Panc1 (cell line): Measurements from ENCODE around the gene LANCL2. TPM values are rescaled to one million over a fixed set of nuclear protein-coding genes. Genes with fewer than 3 reads are reported as not detected.
"Not testable (repeated sequence)": the region's sequence is repeated elsewhere in the genome, so short reads cannot be mapped to it uniquely, and the experiment has no call there.

Source experiments
- ATAC-seq: fragments of 200-7000 bp; cut with Tn5 transposase; 2 replicates; pipeline ENCODE4 v1.9.1; 2020; ENCODE audit warnings: mild to moderate bottlenecking, moderate library complexity
- BruUV-seq: library from RNA; stranded (reverse); fragments of 400-500 nt; replicated peaks from 2 replicates; lab custom pipeline; 2021; lab: Mats Ljungman, UMichigan
- CTCF ChIA-PET: fragments of 300-600 bp; sonication (Branson Sonifier 250); formaldehyde crosslinking; loops from one replicate; lab custom pipeline; 2022; ENCODE audit warnings: antibody characterized with exemption; lab: Charles Lee
- POLR2A ChIA-PET: fragments of 300-600 bp; sonication (Branson Sonifier 250); formaldehyde crosslinking; loops from one replicate; lab custom pipeline; 2022; ENCODE audit warnings: antibody characterized with exemption; lab: Charles Lee
- DNase-seq: peaks from one replicate; pipeline ENCODE4 v3.0.0-alpha.2; 2010; ENCODE audit warnings: low read depth, low spot score
- H3K27ac ChIP-seq: 2 replicates; pipeline ENCODE4 v1.5.1; 2011; ENCODE audit warnings: mild to moderate bottlenecking, low read length, inconsistent platforms
- H3K27me3 ChIP-seq: fragments of 200-500 bp; sonication (Bioruptor generic); 2 replicates; pipeline ENCODE4 v1.6.0; 2014; ENCODE audit warnings: low read length, inconsistent platforms; ENCODE audit not compliant: control insufficient read depth, insufficient read depth
- H3K36me3 ChIP-seq: fragments of 200-500 bp; sonication (Bioruptor generic); 2 replicates; pipeline ENCODE4 v1.5.1; 2014; ENCODE audit warnings: inconsistent platforms, mild to moderate bottlenecking, low read length, moderate library complexity; ENCODE audit not compliant: control insufficient read depth, insufficient read depth
- H3K4me1 ChIP-seq: 2 replicates; pipeline ENCODE4 v1.5.1; 2011; ENCODE audit warnings: inconsistent platforms, mild to moderate bottlenecking, low read length, moderate library complexity; ENCODE audit not compliant: control insufficient read depth, insufficient read depth
- H3K4me3 ChIP-seq, 2 experiments: 2 replicates each; pipeline ENCODE4 v1.5.1; 2011 to 2012; ENCODE audit warnings: low read depth in 2 of 2, low read length in 2 of 2, mild to moderate bottlenecking in 2 of 2, inconsistent platforms in 1 of 2, moderate library complexity in 1 of 2
- H3K9me3 ChIP-seq: fragments of 200-500 bp; sonication (Bioruptor generic); 2 replicates; pipeline ENCODE4 v1.5.1; 2014; ENCODE audit warnings: low read depth, mild to moderate bottlenecking, inconsistent platforms, low read length, moderate library complexity; ENCODE audit not compliant: control insufficient read depth, insufficient read depth
- POLR2AphosphoS5 ChIP-seq: IDR thresholded peaks from 2 replicates; pipeline ENCODE4 v1.6.1; 2012; ENCODE audit warnings: mild to moderate bottlenecking, low read depth, low read length, moderate library complexity
- SIN3A ChIP-seq: IDR thresholded peaks from 2 replicates; pipeline ENCODE4 v1.6.1; 2012; ENCODE audit warnings: low read depth, mild to moderate bottlenecking, low read length, moderate library complexity, borderline replicate concordance; ENCODE audit not compliant: insufficient read depth
- TCF7L2 ChIP-seq: IDR thresholded peaks from 2 replicates; pipeline ENCODE4 v1.6.1; 2011; ENCODE audit warnings: mild to moderate bottlenecking, low read depth, low read length, inconsistent platforms
- in situ Hi-C: cut with HindIII; loops from 2 replicates; pipeline ENCODE4 v1.10.0; 2016; ENCODE audit warnings: low sequenced_read_pairs, low pct_unique_long_range_greater_than_20kb
- intact Hi-C: fragments of 100-400 bp; cut with micrococcal nuclease; formaldehyde crosslinking; loops from one replicate; pipeline ENCODE4 v1.10.0; 2022; ENCODE audit not compliant: unreplicated experiment
- total RNA-seq: library from RNA; stranded (reverse); gene quantifications from one replicate; pipeline ENCODE4 v1.2.1, GENCODE V29; 2021; ENCODE audit not compliant: unreplicated experiment
- TF ChIP-seq, protein P1 (sequence below), 2 experiments: IDR thresholded peaks; 2 replicates each; pipeline ENCODE4 v1.6.1; 2011 to 2012; ENCODE audit warnings: low read depth in 2 of 2, control low read depth in 1 of 2, low read length in 1 of 2, mild to moderate bottlenecking in 1 of 2, moderate library complexity in 1 of 2; ENCODE audit not compliant: insufficient read depth in 1 of 2
- TF ChIP-seq, protein P2 (sequence below): fragments of 450-650 bp; IDR thresholded peaks from 2 replicates; pipeline ENCODE4 v1.5.1; 2017; ENCODE audit warnings: mild to moderate bottlenecking

The LANCL2 gene
- total RNA-seq, 1 experiment from 2014 or later, result 30.6 TPM

DNA sequence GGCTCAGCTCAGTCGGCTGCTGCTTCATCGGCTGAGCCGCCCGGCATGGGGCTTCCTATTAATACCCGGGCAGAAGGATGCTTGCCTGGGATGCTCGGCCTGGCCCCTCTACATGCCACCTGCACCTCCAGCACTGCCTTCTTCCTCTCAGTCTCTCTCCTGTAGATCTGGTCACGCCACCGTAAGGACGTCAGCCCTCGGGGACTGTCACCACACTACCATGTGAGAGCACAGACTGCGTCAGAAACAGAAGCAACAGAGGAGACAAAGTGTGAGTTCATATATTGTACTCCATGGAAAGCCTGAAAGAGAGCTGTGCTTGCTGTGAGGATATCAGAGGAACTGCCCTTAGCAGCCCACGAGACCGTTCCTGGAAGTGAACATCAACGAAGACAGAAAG is 107.3 kb downstream of the LANCL2 start:
- CTCF ChIA-PET, H3K27me3 ChIP-seq, intact Hi-C loops, in situ Hi-C loops, H3K4me3 ChIP-seq, DNase-seq, POLR2A ChIA-PET, H3K27ac ChIP-seq, H3K9me3 ChIP-seq, H3K36me3 ChIP-seq, BruUV-seq, ATAC-seq, H3K4me1 ChIP-seq: not testable (repeated sequence)

DNA sequence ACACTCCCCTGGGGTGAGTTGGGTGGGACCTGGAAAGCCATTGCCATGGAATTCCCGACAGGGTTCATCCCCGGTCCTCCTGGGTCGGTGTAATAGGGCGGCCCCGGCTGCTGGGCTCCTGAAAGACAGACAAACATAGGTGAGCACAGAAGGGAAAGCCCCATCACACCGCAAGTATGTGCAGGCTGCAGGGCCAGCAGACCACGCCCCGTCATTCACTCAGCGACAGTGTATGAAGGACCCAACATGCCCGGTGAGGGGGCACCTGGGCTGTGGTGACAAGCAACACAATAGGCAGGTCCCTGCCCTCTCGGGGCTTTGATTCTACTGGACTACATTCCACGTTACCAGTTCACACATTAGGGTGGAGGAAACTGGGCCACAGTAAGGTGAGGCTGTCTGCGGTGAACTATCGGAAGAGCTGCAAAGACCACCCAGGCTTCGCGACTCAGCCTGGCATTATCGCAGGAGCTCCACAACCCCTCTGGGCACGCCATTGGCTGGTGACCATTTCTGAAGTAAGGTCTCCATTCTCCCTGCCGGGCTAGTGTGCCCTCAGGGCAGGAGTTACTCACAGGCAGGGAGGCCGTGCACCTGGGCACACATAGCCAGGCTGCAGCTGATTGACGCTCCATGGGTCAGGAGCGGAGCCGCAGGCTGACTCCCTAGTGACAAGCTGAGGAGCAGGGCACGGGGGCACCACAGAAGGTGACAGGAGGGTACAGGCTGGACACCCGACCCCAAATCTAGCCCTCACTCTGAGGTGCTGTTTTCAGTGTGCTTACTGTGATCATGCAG is 108.0 kb downstream of the LANCL2 start:
- TF ChIP-seq POLR2AphosphoS5 (no peak), TCF7L2 (no peak), SIN3A (no peak)
- TF ChIP-seq, protein P1, sequence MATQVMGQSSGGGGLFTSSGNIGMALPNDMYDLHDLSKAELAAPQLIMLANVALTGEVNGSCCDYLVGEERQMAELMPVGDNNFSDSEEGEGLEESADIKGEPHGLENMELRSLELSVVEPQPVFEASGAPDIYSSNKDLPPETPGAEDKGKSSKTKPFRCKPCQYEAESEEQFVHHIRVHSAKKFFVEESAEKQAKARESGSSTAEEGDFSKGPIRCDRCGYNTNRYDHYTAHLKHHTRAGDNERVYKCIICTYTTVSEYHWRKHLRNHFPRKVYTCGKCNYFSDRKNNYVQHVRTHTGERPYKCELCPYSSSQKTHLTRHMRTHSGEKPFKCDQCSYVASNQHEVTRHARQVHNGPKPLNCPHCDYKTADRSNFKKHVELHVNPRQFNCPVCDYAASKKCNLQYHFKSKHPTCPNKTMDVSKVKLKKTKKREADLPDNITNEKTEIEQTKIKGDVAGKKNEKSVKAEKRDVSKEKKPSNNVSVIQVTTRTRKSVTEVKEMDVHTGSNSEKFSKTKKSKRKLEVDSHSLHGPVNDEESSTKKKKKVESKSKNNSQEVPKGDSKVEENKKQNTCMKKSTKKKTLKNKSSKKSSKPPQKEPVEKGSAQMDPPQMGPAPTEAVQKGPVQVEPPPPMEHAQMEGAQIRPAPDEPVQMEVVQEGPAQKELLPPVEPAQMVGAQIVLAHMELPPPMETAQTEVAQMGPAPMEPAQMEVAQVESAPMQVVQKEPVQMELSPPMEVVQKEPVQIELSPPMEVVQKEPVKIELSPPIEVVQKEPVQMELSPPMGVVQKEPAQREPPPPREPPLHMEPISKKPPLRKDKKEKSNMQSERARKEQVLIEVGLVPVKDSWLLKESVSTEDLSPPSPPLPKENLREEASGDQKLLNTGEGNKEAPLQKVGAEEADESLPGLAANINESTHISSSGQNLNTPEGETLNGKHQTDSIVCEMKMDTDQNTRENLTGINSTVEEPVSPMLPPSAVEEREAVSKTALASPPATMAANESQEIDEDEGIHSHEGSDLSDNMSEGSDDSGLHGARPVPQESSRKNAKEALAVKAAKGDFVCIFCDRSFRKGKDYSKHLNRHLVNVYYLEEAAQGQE (IDR thresholded peaks at IDR 0.05; ENCODE audit: insufficient read depth in 1 of 2, low read depth in 2 of 2, low read length in 1 of 2), result no peak
- TF ChIP-seq, protein P2, sequence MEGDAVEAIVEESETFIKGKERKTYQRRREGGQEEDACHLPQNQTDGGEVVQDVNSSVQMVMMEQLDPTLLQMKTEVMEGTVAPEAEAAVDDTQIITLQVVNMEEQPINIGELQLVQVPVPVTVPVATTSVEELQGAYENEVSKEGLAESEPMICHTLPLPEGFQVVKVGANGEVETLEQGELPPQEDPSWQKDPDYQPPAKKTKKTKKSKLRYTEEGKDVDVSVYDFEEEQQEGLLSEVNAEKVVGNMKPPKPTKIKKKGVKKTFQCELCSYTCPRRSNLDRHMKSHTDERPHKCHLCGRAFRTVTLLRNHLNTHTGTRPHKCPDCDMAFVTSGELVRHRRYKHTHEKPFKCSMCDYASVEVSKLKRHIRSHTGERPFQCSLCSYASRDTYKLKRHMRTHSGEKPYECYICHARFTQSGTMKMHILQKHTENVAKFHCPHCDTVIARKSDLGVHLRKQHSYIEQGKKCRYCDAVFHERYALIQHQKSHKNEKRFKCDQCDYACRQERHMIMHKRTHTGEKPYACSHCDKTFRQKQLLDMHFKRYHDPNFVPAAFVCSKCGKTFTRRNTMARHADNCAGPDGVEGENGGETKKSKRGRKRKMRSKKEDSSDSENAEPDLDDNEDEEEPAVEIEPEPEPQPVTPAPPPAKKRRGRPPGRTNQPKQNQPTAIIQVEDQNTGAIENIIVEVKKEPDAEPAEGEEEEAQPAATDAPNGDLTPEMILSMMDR, result no peak
- no peak for DNase-seq
- CTCF ChIA-PET, result no interaction called here

DNA sequence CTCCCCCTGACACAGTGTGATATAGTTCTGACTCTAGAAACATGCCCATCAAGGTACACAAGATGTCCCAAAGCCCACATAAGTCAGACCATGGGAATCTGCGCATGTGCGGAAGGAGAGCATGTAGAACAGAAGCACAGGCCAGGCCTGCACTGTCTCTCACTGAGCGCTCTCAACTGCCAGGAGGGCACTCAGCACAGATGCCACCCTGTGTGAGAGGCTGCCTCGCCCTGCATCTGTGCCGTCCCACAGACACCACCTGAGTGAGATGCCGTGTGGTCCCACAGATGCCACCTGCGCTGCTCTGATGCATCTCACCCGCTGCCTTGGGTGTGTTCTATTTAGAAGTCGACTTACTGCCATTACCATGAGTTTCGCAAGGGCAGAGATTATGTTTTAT is 108.8 kb downstream of the LANCL2 start:
- Histone ChIP-seq H3K4me3 (no peak overlapping the region), H3K36me3 (no peaks in the 10 kb centered on the region), H3K9me3 (no peaks in the 10 kb centered on the region), H3K27me3 (no peaks in the 10 kb centered on the region), H3K27ac (no peak overlapping the region), H3K4me1 (no peaks in the 10 kb centered on the region)
- POLR2A ChIA-PET, result no interaction called here
- in situ Hi-C loops, result no loop called here
- intact Hi-C loops, result no loop called here
- TF ChIP-seq, protein P2, result no peak
- TF ChIP-seq SIN3A, result no peak
- TF ChIP-seq TCF7L2, result no peak
- no peak for TF ChIP-seq POLR2AphosphoS5
- TF ChIP-seq, protein P1 (IDR thresholded peaks at IDR 0.05; ENCODE audit: insufficient read depth in 1 of 2, low read depth in 2 of 2, low read length in 1 of 2), result no peak
- BruUV-seq, result no TSS peak
- CTCF ChIA-PET, result no interaction called here
- no peak for DNase-seq
- ATAC-seq, result no peak

More for the DNA sequence above, 108.0 kb downstream of the LANCL2 start:
- Histone ChIP-seq H3K4me1 (no peaks in the 10 kb centered on the region), H3K27me3 (no peaks in the 10 kb centered on the region), H3K9me3 (no peaks in the 10 kb centered on the region), H3K4me3 (no peak overlapping the region), H3K27ac (no peak overlapping the region), H3K36me3 (no peaks in the 10 kb centered on the region)
- ATAC-seq, result no peak
- POLR2A ChIA-PET, result no interaction called here
- in situ Hi-C loops (no loop called here), intact Hi-C loops (no loop called here)
- no TSS peak for BruUV-seq
